HEK293T (cell line): Measurements from ENCODE around the gene DCAF11.

Experiments
- CTCF ChIA-PET: fragments of 350-600 bp; formaldehyde crosslinking; extraction: SDS; loops from one replicate; lab custom pipeline; 2021; ENCODE audit warnings: antibody characterized with exemption, inconsistent platforms; lab: Yijun Ruan, JAX
- POLR2A ChIA-PET: fragments of 350-600 bp; formaldehyde crosslinking; extraction: SDS; loops from one replicate; lab custom pipeline; 2020; ENCODE audit warnings: antibody characterized with exemption, inconsistent platforms; lab: Yijun Ruan, JAX
- DNase-seq: peaks from one replicate; pipeline ENCODE4 v3.0.0; 2012; ENCODE audit warnings: mixed read lengths; ENCODE audit errors: extremely low spot score
- ARNT ChIP-seq: fragments of 450-650 bp; IDR thresholded peaks from 2 replicates; pipeline ENCODE4 v1.6.1; 2017; ENCODE audit warnings: mild to moderate bottlenecking
- BHLHE40 ChIP-seq: fragments of 450-650 bp; IDR thresholded peaks from 2 replicates; pipeline ENCODE4 v1.6.1; 2016; ENCODE audit warnings: mild to moderate bottlenecking, moderate library complexity, borderline replicate concordance
- CTBP1 ChIP-seq: fragments of 450-650 bp; IDR thresholded peaks from 2 replicates; pipeline ENCODE4 v1.6.1; 2016; ENCODE audit warnings: borderline replicate concordance
- ELF4 ChIP-seq: fragments of 450-650 bp; IDR thresholded peaks from 2 replicates; pipeline ENCODE4 v1.6.1; 2017; ENCODE audit warnings: antibody characterized with exemption
- FOXA1 ChIP-seq: fragments of 450-650 bp; IDR thresholded peaks from 2 replicates; pipeline ENCODE4 v1.6.1; 2016; ENCODE audit warnings: mild to moderate bottlenecking
- FOXK2 ChIP-seq: fragments of 450-650 bp; IDR thresholded peaks from 2 replicates; pipeline ENCODE4 v1.6.1; 2016; ENCODE audit warnings: mild to moderate bottlenecking
- FOXM1 ChIP-seq: fragments of 450-650 bp; IDR thresholded peaks from 2 replicates; pipeline ENCODE4 v1.6.1; 2017; ENCODE audit warnings: mild to moderate bottlenecking, borderline replicate concordance
- HDGF ChIP-seq: fragments of 450-650 bp; IDR thresholded peaks from 2 replicates; pipeline ENCODE4 v1.6.1; 2017; ENCODE audit warnings: antibody characterized with exemption, borderline replicate concordance
- L3MBTL2 ChIP-seq: fragments of 450-650 bp; conservative IDR thresholded peaks from 2 replicates; pipeline ENCODE4 v1.6.1; 2016; ENCODE audit warnings: mild to moderate bottlenecking
- LEF1 ChIP-seq: fragments of 450-650 bp; IDR thresholded peaks from 2 replicates; pipeline ENCODE4 v1.6.1; 2017; ENCODE audit warnings: mild to moderate bottlenecking, borderline replicate concordance
- NFRKB ChIP-seq: fragments of 450-650 bp; IDR thresholded peaks from 2 replicates; pipeline ENCODE4 v1.6.1; 2016; ENCODE audit warnings: mild to moderate bottlenecking, moderate library complexity
- PKNOX1 ChIP-seq: fragments of 450-650 bp; IDR thresholded peaks from 2 replicates; pipeline ENCODE4 v1.6.1; 2016
- SP1 ChIP-seq: fragments of 450-650 bp; IDR thresholded peaks from 2 replicates; pipeline ENCODE4 v1.6.1; 2017
- SUZ12 ChIP-seq: fragments of 450-650 bp; IDR thresholded peaks from 2 replicates; pipeline ENCODE4 v1.6.1; 2016; ENCODE audit warnings: mild to moderate bottlenecking
- TARDBP ChIP-seq: fragments of 450-650 bp; IDR thresholded peaks from 2 replicates; pipeline ENCODE4 v1.6.1; 2016
- ZNF384 ChIP-seq: fragments of 450-650 bp; IDR thresholded peaks from 2 replicates; pipeline ENCODE4 v1.6.1; 2016

Gene DCAF11

GRCh38 chr14:24146978-24147760 lies 32.6 kb downstream of the DCAF11 start, which contains the start of gene RNF31:
RNF31 (plus strand) TSS chr14:24147498; CDS start chr14:24147699, 201 bp downstream.
- peak; percentile 94 for DNase-seq
- TF ChIP-seq NFRKB: no peak
- POLR2A ChIA-PET: interaction anchor here (0.6 to 4.2 kb wide), 28 partner anchors 9 to 251 kb away, joined by 3 to 56 read pairs (median 4); partner anchors contain the start of genes CARMIL3, CHMP4A, DCAF11 and GMPR2
- CTCF ChIA-PET: interaction anchor here (1.4 to 3.6 kb wide), 4 partner anchors 14 to 90 kb away, joined by 5 to 19 read pairs (median 12); partner anchors contain the start of genes DCAF11, IRF9 and NRL

GRCh38 chr14:24147761-24148428 lies 33.3 kb downstream of the DCAF11 start:
- no peak for DNase-seq
- ChIA-PET POLR2A (interaction anchor here (1.0 to 4.2 kb wide), 14 partner anchors 10 to 123 kb away, joined by 3 to 56 read pairs (median 10); partner anchors contain the start of genes CHMP4A, DCAF11, IRF9 and NRL), CTCF (interaction anchor here (1.4 to 3.9 kb wide), 4 partner anchors 13 to 39 kb away, joined by 5 to 24 read pairs (median 16); partner anchors contain the start of genes DCAF11, IRF9 and NRL)
- TF ChIP-seq CTBP1 (no peak), SUZ12 (no peak), HDGF (no peak), NFRKB (no peak), BHLHE40 (no peak), ELF4 (no peak), L3MBTL2 (no peak), FOXA1 (no peak), FOXK2 (no peak)

- TF ChIP-seq L3MBTL2 (no peak), LEF1 (no peak), BHLHE40 (no peak), SP1 (no peak), ARNT (no peak), FOXA1 (no peak)
- ChIA-PET POLR2A (interaction anchor here (1.2 to 4.2 kb wide), 5 partner anchors 8 to 55 kb away, joined by 3 to 26 read pairs (median 8); partner anchors contain the start of genes EMC9, IRF9, PCK2 and PSME1), CTCF (interaction anchor here (0.6 to 3.9 kb wide), 3 partner anchors 11 to 204 kb away, joined by 3 to 24 read pairs (median 3); partner anchors contain the start of gene IRF9)
- DNase-seq: no peak
Observed at GRCh38 chr14:24149302-24149969, 34.9 kb downstream of the DCAF11 start.

- CTCF ChIA-PET: interaction anchor here (0.9 to 3.9 kb wide), 2 partner anchors 10 to 92 kb away, joined by 3 to 24 read pairs; partner anchors contain the start of gene IRF9
- DNase-seq: no peak
- POLR2A ChIA-PET: interaction anchor here (1.2 to 2.9 kb wide), 4 partner anchors 9 to 56 kb away, joined by 3 to 13 read pairs (median 6); partner anchors contain the start of genes EMC9, IRF9, PCK2 and PSME1
- TF ChIP-seq SUZ12 (no peak), TARDBP (no peak), ELF4 (no peak), FOXM1 (no peak), SP1 (no peak)
Observed at GRCh38 chr14:24150061-24150460, 35.5 kb downstream of the DCAF11 start.

GRCh38 chr14:24150567-24150966 lies 36.0 kb downstream of the DCAF11 start:
- ChIA-PET CTCF (interaction anchor here (3.9 kb wide), 1 partner anchor 10 kb away, joined by 24 read pairs; the partner anchor contains the start of gene IRF9), POLR2A (interaction anchor here (1.2 to 2.9 kb wide), 5 partner anchors 9 to 56 kb away, joined by 3 to 13 read pairs (median 6); partner anchors contain the start of genes EMC9, IRF9, PCK2 and PSME1)
- TF ChIP-seq ARNT (no peak), HDGF (no peak), ZNF384 (no peak), FOXM1 (no peak)
- DNase-seq: no peak

- TF ChIP-seq FOXK2: no peak
- TF ChIP-seq L3MBTL2: no peak
- no peak for TF ChIP-seq ZNF384
- no peak for TF ChIP-seq CTBP1
- TF ChIP-seq TARDBP: no peak
- TF ChIP-seq FOXM1: no peak
- no peak for TF ChIP-seq SP1
- no peak for TF ChIP-seq BHLHE40
- no peak for TF ChIP-seq NFRKB
- TF ChIP-seq LEF1: no peak
- TF ChIP-seq SUZ12: no peak
- no peak for TF ChIP-seq HDGF
- TF ChIP-seq PKNOX1: no peak
- TF ChIP-seq FOXA1: no peak
- no peak for TF ChIP-seq ARNT
- TF ChIP-seq ELF4: no peak
- no peak for DNase-seq
- ChIA-PET POLR2A (interaction anchor here (1.2 to 2.9 kb wide), 4 partner anchors 10 to 57 kb away, joined by 3 to 13 read pairs (median 7); partner anchors contain the start of genes EMC9, IRF9, PCK2 and PSME1), CTCF (interaction anchor here (3.9 kb wide), 1 partner anchor 10 kb away, joined by 24 read pairs; the partner anchor contains the start of gene IRF9)
Observed at GRCh38 chr14:24150993-24151392, 36.4 kb downstream of the DCAF11 start.
